Measurements from ENCODE around the gene EP300. TPM values are rescaled to one million over a fixed set of nuclear protein-coding genes. Genes with fewer than 3 reads are reported as not detected.

The EP300 gene
- total and polyA plus RNA-seq, 12 donors, result 5.8 to 41.7 (median 35.6) TPM

GRCh38 chr22:41204066-41204465 is 111.7 kb downstream of the EP300 start:
- Histone ChIP-seq H3K9me3 (no peaks in the 10 kb centered on the region), H3K27me3 (no peaks in the 10 kb centered on the region), H3K27ac (no peak overlapping the region), H3K36me3 (peaks cover 0 to 20% (median 2%) of the 10 kb centered on the region in 9 donors), H3K4me3 (no peak overlapping the region), H3K4me1 (peaks cover 0 to 12% (median 9%) of the 10 kb centered on the region in 9 donors)
- intact Hi-C loops (cut with DNase I), result no loop called here
- 60 to 66% methylated on average over 6 of the region's 6 CpGs for WGBS, 2 donors
- DNase-seq, result no peak
- no peak for TF ChIP-seq CTCF (IDR thresholded peaks at IDR 0.05)
- ATAC-seq, result no peak

- peak; percentile 98 to 100 (median 100) for ATAC-seq
- 2% methylated on average over 47 of the region's 47 CpGs for WGBS, 2 donors
- peak; percentile 98 for DNase-seq
- Histone ChIP-seq H3K4me1 (peaks cover 0 to 12% (median 9%) of the 10 kb centered on the region in 9 donors), H3K36me3 (peaks cover 0 to 32% (median 3%) of the 10 kb centered on the region in 9 donors), H3K4me3 (peak within 1 kb of the TSS; percentile 58 to 98 (median 81)), H3K9me3 (no peaks in the 10 kb centered on the region), H3K27me3 (no peaks in the 10 kb centered on the region), H3K27ac (peak within 1 kb of the TSS; percentile 41 to 86 (median 82))
- intact Hi-C loops (cut with DNase I), result loop anchor here in 1 of 10 donors (5.0 kb wide), 1 partner anchor 82 kb away; the partner anchor contains the start of gene RANGAP1
- TF ChIP-seq CTCF (IDR thresholded peaks at IDR 0.05), result no peak
Measured at GRCh38 chr22:41204992-41205900, 112.9 kb downstream of the EP300 start, which contains the start of gene L3MBTL2. Gene L3MBTL2, plus strand, starts transcription at chr22:41205312. Its CDS starts 51 bp downstream, at chr22:41205363.

- H3K36me3 ChIP-seq, result peaks cover 0 to 42% (median 10%) of the 10 kb centered on the region in 9 donors
- H3K27ac ChIP-seq, result no peak overlapping the region
- no peak overlapping the region for H3K4me3 ChIP-seq
- TF ChIP-seq CTCF (IDR thresholded peaks at IDR 0.05), result no peak
- intact Hi-C loops (cut with DNase I), result loop anchor here in 1 of 10 donors (5.0 kb wide), 1 partner anchor 81 kb away; the partner anchor contains the start of gene RANGAP1
- DNase-seq (no peak), ATAC-seq (no peak)
- H3K4me1 ChIP-seq, result peaks cover 0 to 12% (median 9%) of the 10 kb centered on the region in 9 donors
- WGBS, 2 donors, result 91 to 92% methylated on average over 9 of the region's 9 CpGs
- no peaks in the 10 kb centered on the region for H3K27me3 ChIP-seq
- H3K9me3 ChIP-seq, result no peaks in the 10 kb centered on the region
Measured at GRCh38 chr22:41206719-41207118, 114.3 kb downstream of the EP300 start.

- Histone ChIP-seq H3K9me3 (no peaks in the 10 kb centered on the region), H3K36me3 (peaks cover 0 to 69% (median 32%) of the 10 kb centered on the region in 9 donors), H3K27me3 (no peaks in the 10 kb centered on the region), H3K4me3 (peak overlapping the region in 2 of 10 donors; percentile 30 to 45), H3K4me1 (peaks cover 12 to 40% (median 27%) of the 10 kb centered on the region in 9 donors), H3K27ac (peak overlapping the region in 6 of 10 donors; percentile 77 to 89 (median 82))
- intact Hi-C loops (cut with DNase I), result no loop called here
- no peak for ATAC-seq
- WGBS, 2 donors, result 97 to 98% methylated on average over 10 of the region's 10 CpGs
- TF ChIP-seq CTCF (IDR thresholded peaks at IDR 0.05), result no peak
- DNase-seq, result no peak
Measured at GRCh38 chr22:41215409-41215808, 123.0 kb downstream of the EP300 start.
